GM23248 (cell line): Measurements from ENCODE around the gene BRI3BP.

Experiments
- EZH2 ChIP-seq: fragments of 200-600 bp; sonication (generic); IDR thresholded peaks from 2 replicates; pipeline ENCODE4 v1.6.1; 2018; ENCODE audit warnings: antibody characterized with exemption, mild to moderate bottlenecking; ENCODE audit not compliant: insufficient read depth, poor library complexity, severe bottlenecking
- EZH2phosphoT487 ChIP-seq: fragments of 200-600 bp; sonication (generic); IDR thresholded peaks from 2 replicates; pipeline ENCODE4 v1.6.1; 2018; ENCODE audit warnings: antibody characterized with exemption, moderate library complexity, mild to moderate bottlenecking, low read depth; ENCODE audit not compliant: insufficient read depth

- no peak for TF ChIP-seq EZH2phosphoT487
- TF ChIP-seq EZH2 = no peak
These were observed 64.3 kb downstream of the BRI3BP start for GRCh38 chr12:125057708-125058107.
